ENCODE measurements around the gene CTNNA2.

CTNNA2 gene

GRCh38 chr2:79909521-79909920 lies 396.7 kb downstream of the CTNNA2 start:
- Histone ChIP-seq H4K20me1 (ENCODE audit: insufficient read depth, low read length) (no peaks in the 10 kb centered on the region), H3K36me3 (replicated peaks; ENCODE audit: low read depth, low read length) (no peaks in the 10 kb centered on the region), H3K9me3 (ENCODE audit: insufficient read depth, low read length) (no peaks in the 10 kb centered on the region), H2AFZ (ENCODE audit: low read depth, low read length) (no peak overlapping the region), H3K4me1 (ENCODE audit: low read length) (no peaks in the 10 kb centered on the region), H3K79me2 (ENCODE audit: low read length) (no peaks in the 10 kb centered on the region), H3K4me3 (ENCODE audit: low read length) (no peak overlapping the region), H3K27ac (ENCODE audit: low read length) (no peak overlapping the region), H3K4me2 (ENCODE audit: low read length) (no peak overlapping the region), H3K27me3 (ENCODE audit: low read depth, low read length) (no peaks in the 10 kb centered on the region), H3K9ac (ENCODE audit: low read length) (no peak overlapping the region)
- TF ChIP-seq CTCF (IDR thresholded peaks at IDR 0.05; ENCODE audit: low read depth, low read length) (no peak), EZH2phosphoT487 (IDR thresholded peaks at IDR 0.05; ENCODE audit: low read depth) (no peak)

- no peaks in the 10 kb centered on the region for H3K4me1 ChIP-seq (ENCODE audit: low read length)
- no peak overlapping the region for H3K4me2 ChIP-seq (ENCODE audit: low read length)
- no peak overlapping the region for H3K9ac ChIP-seq (ENCODE audit: low read length)
- H3K27me3 ChIP-seq (ENCODE audit: low read depth, low read length): no peaks in the 10 kb centered on the region
- H3K27ac ChIP-seq (ENCODE audit: low read length): no peak overlapping the region
- H3K4me3 ChIP-seq (ENCODE audit: low read length): no peak overlapping the region
- TF ChIP-seq CTCF (IDR thresholded peaks at IDR 0.05; ENCODE audit: low read depth, low read length) (no peak), EZH2phosphoT487 (IDR thresholded peaks at IDR 0.05; ENCODE audit: low read depth) (no peak)
- H4K20me1 ChIP-seq (ENCODE audit: insufficient read depth, low read length): no peaks in the 10 kb centered on the region
- no peaks in the 10 kb centered on the region for H3K79me2 ChIP-seq (ENCODE audit: low read length)
- H2AFZ ChIP-seq (ENCODE audit: low read depth, low read length): no peak overlapping the region
- no peaks in the 10 kb centered on the region for H3K36me3 ChIP-seq (replicated peaks; ENCODE audit: low read depth, low read length)
- no peaks in the 10 kb centered on the region for H3K9me3 ChIP-seq (ENCODE audit: insufficient read depth, low read length)
Measured at GRCh38 chr2:79910643-79911042, 397.8 kb downstream of the CTNNA2 start.

GRCh38 chr2:79915455-79915854 lies 402.6 kb downstream of the CTNNA2 start:
- H3K9me3 ChIP-seq (ENCODE audit: insufficient read depth, low read length): no peaks in the 10 kb centered on the region
- H3K4me3 ChIP-seq (ENCODE audit: low read length): no peak overlapping the region
- no peak for TF ChIP-seq EZH2phosphoT487 (IDR thresholded peaks at IDR 0.05; ENCODE audit: low read depth)
- TF ChIP-seq CTCF (IDR thresholded peaks at IDR 0.05; ENCODE audit: low read depth, low read length): no peak
- no peak overlapping the region for H3K9ac ChIP-seq (ENCODE audit: low read length)
- no peaks in the 10 kb centered on the region for H3K36me3 ChIP-seq (replicated peaks; ENCODE audit: low read depth, low read length)
- H3K27me3 ChIP-seq (ENCODE audit: low read depth, low read length): no peaks in the 10 kb centered on the region
- H3K4me2 ChIP-seq (ENCODE audit: low read length): no peak overlapping the region
- no peaks in the 10 kb centered on the region for H3K79me2 ChIP-seq (ENCODE audit: low read length)
- no peaks in the 10 kb centered on the region for H3K4me1 ChIP-seq (ENCODE audit: low read length)
- no peak overlapping the region for H2AFZ ChIP-seq (ENCODE audit: low read depth, low read length)
- H3K27ac ChIP-seq (ENCODE audit: low read length): no peak overlapping the region
- no peaks in the 10 kb centered on the region for H4K20me1 ChIP-seq (ENCODE audit: insufficient read depth, low read length)

GRCh38 chr2:79916285-79916684 lies 403.4 kb downstream of the CTNNA2 start:
- TF ChIP-seq EZH2phosphoT487 (IDR thresholded peaks at IDR 0.05; ENCODE audit: low read depth): no peak
- no peak for TF ChIP-seq CTCF (IDR thresholded peaks at IDR 0.05; ENCODE audit: low read depth, low read length)
- no peaks in the 10 kb centered on the region for H3K9me3 ChIP-seq (ENCODE audit: insufficient read depth, low read length)

More at GRCh38 chr2:79916285-79916684, 403.4 kb downstream of the CTNNA2 start:
- no peak overlapping the region for H3K27ac ChIP-seq (ENCODE audit: low read length)
- H3K79me2 ChIP-seq (ENCODE audit: low read length): no peaks in the 10 kb centered on the region
- no peak overlapping the region for H3K9ac ChIP-seq (ENCODE audit: low read length)
- no peak overlapping the region for H3K4me2 ChIP-seq (ENCODE audit: low read length)
- H3K4me3 ChIP-seq (ENCODE audit: low read length): no peak overlapping the region
- no peaks in the 10 kb centered on the region for H4K20me1 ChIP-seq (ENCODE audit: insufficient read depth, low read length)
- H2AFZ ChIP-seq (ENCODE audit: low read depth, low read length): no peak overlapping the region
- H3K4me1 ChIP-seq (ENCODE audit: low read length): no peaks in the 10 kb centered on the region
- no peaks in the 10 kb centered on the region for H3K27me3 ChIP-seq (ENCODE audit: low read depth, low read length)
- H3K36me3 ChIP-seq (replicated peaks; ENCODE audit: low read depth, low read length): no peaks in the 10 kb centered on the region

All from OCI-LY3 (cell line).